ENCODE results near the gene ACTRT2.

GRCh38 chr1:2990376-2991115, 30.7 kb upstream of the ACTRT2 start:
- TF ChIP-seq SNAI2 (CRISPR knock-in tag; IDR thresholded peaks at IDR 0.05) (no peak), ZNF565 (CRISPR knock-in tag; conservative IDR thresholded peaks at IDR 0.05; ENCODE audit: low read depth) (no peak), CREB5 (CRISPR knock-in tag; IDR thresholded peaks at IDR 0.05; ENCODE audit: low read depth) (no peak), ZFP30 (CRISPR knock-in tag; IDR thresholded peaks at IDR 0.05) (no peak), PPARA (CRISPR knock-in tag; IDR thresholded peaks at IDR 0.05; ENCODE audit: borderline replicate concordance) (no peak)

All from SK-N-SH treated with all-trans-retinoic acid at 6 μM for 48 hours (cell line).